Astrocyte (in vitro differentiated cells and primary cell): ENCODE results near the gene NOB1.

Experiments used
- EZH2 ChIP-seq: IDR thresholded peaks from 2 replicates; pipeline ENCODE4 v1.6.1; 2012; ENCODE audit warnings: mild to moderate bottlenecking, low read length, inconsistent platforms; ENCODE audit not compliant: insufficient read depth
- TF ChIP-seq, protein P1 (sequence below): IDR thresholded peaks from 2 replicates; pipeline ENCODE4 v1.5.1; 2011; ENCODE audit warnings: low read depth, mild to moderate bottlenecking, inconsistent platforms, low read length, moderate library complexity; ENCODE audit not compliant: insufficient read depth

DNA sequence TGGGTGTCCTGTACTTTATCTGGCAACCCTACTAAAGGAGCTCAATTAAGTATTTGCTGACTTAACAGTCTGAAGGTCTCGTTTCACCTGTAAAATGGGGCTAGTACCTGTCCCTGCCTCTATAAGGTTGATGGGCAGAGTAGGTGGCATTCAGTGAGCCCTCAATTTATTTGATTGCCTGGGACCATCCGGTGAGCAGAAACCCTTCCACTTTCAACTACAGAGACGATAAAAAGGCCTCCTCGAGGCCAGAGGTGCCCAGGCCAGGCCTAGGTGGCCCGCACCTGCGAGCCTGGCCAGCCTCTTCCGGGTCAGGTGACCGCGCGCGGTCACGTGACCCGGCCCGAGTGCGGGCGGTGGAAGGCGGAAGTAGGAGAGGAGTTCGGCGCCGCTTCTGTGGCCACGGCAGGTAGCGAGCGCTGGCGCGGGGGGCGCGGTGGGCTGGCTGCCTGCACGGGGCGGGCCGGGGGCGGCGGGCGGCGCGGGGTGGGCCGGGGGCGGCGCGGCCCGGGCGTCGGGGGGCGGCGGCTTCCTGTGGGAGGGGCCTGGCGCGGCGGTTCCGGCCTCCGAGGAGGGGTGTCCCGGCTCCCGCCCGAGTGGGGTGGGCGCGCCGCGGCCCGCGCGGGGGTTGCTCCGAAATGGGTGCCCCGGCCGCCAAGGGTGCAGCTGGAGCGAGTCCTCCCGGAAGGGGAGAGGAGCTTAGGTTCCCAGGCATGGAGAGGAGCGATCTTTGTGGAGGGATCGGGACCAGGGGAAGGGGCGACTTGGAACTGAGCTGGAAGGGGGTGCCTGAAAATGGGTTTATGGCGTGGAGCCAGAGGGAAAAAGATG is 7.5 kb upstream of the NOB1 start, which contains the start of gene WWP2:
- TF ChIP-seq, protein P1, sequence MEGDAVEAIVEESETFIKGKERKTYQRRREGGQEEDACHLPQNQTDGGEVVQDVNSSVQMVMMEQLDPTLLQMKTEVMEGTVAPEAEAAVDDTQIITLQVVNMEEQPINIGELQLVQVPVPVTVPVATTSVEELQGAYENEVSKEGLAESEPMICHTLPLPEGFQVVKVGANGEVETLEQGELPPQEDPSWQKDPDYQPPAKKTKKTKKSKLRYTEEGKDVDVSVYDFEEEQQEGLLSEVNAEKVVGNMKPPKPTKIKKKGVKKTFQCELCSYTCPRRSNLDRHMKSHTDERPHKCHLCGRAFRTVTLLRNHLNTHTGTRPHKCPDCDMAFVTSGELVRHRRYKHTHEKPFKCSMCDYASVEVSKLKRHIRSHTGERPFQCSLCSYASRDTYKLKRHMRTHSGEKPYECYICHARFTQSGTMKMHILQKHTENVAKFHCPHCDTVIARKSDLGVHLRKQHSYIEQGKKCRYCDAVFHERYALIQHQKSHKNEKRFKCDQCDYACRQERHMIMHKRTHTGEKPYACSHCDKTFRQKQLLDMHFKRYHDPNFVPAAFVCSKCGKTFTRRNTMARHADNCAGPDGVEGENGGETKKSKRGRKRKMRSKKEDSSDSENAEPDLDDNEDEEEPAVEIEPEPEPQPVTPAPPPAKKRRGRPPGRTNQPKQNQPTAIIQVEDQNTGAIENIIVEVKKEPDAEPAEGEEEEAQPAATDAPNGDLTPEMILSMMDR, result no peak
- TF ChIP-seq EZH2, result no peak
